NCI-H1694 (cell line): ENCODE results near the gene PPP1R1A.

Experiments used
- DNase-seq: peaks from one replicate; lab custom pipeline; 2025; lab: John Stamatoyannopoulos, UW

Gene PPP1R1A

GRCh38 chr12:54571193-54572188 is 17.0 kb downstream of the PPP1R1A start:
- no peak for DNase-seq

GRCh38 chr12:54569995-54570528 is 18.4 kb downstream of the PPP1R1A start:
- no peak for DNase-seq

- DNase-seq: no peak
These were observed 19.4 kb downstream of the PPP1R1A start for GRCh38 chr12:54569072-54569471.

- DNase-seq: no peak
These were observed 21.7 kb downstream of the PPP1R1A start for GRCh38 chr12:54566792-54567191.

- no peak for DNase-seq
These were observed 22.4 kb downstream of the PPP1R1A start for GRCh38 chr12:54565986-54566544.

GRCh38 chr12:54565310-54565985 is 23.0 kb downstream of the PPP1R1A start:
- no peak for DNase-seq

- no peak for DNase-seq
These were observed 23.7 kb downstream of the PPP1R1A start for GRCh38 chr12:54564768-54565167.

- DNase-seq: no peak
These were observed 24.7 kb downstream of the PPP1R1A start for GRCh38 chr12:54563787-54564186.

GRCh38 chr12:54562750-54563356 is 25.6 kb downstream of the PPP1R1A start:
- DNase-seq: no peak

- no peak for DNase-seq
These were observed 27.3 kb downstream of the PPP1R1A start for GRCh38 chr12:54561164-54561563.

GRCh38 chr12:54560374-54560858 is 28.0 kb downstream of the PPP1R1A start:
- DNase-seq: no peak

- DNase-seq: no peak
These were observed 29.7 kb downstream of the PPP1R1A start for GRCh38 chr12:54558759-54559158.

- DNase-seq: no peak
These were observed 30.1 kb downstream of the PPP1R1A start for GRCh38 chr12:54558311-54558710.

- DNase-seq: no peak
These were observed 32.7 kb downstream of the PPP1R1A start for GRCh38 chr12:54555670-54556257.

- DNase-seq: no peak
These were observed 38.5 kb downstream of the PPP1R1A start for GRCh38 chr12:54549774-54550451.

- DNase-seq: no peak
These were observed 41.9 kb downstream of the PPP1R1A start for GRCh38 chr12:54546511-54546910.

- DNase-seq: no peak
These were observed 43.7 kb downstream of the PPP1R1A start for GRCh38 chr12:54544743-54545142.

GRCh38 chr12:54543526-54543925 is 44.9 kb downstream of the PPP1R1A start:
- no peak for DNase-seq

- DNase-seq: no peak
These were observed 46.6 kb downstream of the PPP1R1A start for GRCh38 chr12:54541751-54542290.

GRCh38 chr12:54538136-54538700 is 50.2 kb downstream of the PPP1R1A start:
- DNase-seq: no peak
